Renal cortical epithelial cell (primary cell): Measurements from ENCODE around the gene PAX8. TPM values are rescaled to one million over a fixed set of nuclear protein-coding genes. Genes with fewer than 3 reads are reported as not detected.

Source experiments
- DNase-seq: peaks from one replicate; pipeline ENCODE4 v3.0.0-alpha.2; 2011; ENCODE audit warnings: low read depth
- total RNA-seq: library from RNA; depleted of rRNA; stranded (reverse); fragments of >200 nt; gene quantifications from 2 replicates; pipeline ENCODE4 v1.2.3, GENCODE V29; 2014

PAX8 gene
- total RNA-seq, 1 donor from 2014 or later = 273 TPM

- DNase-seq = peak; percentile 65
These were observed 74.7 kb downstream of the PAX8 start for GRCh38 chr2:113203901-113204519.

GRCh38 chr2:113203217-113203530 lies 75.5 kb downstream of the PAX8 start:
- DNase-seq = no peak

- DNase-seq = peak; percentile 84
These were observed 76.2 kb downstream of the PAX8 start for GRCh38 chr2:113202305-113203216.

- DNase-seq = no peak
These were observed 77.0 kb downstream of the PAX8 start for GRCh38 chr2:113201496-113202304.

- DNase-seq = no peak
These were observed 77.8 kb downstream of the PAX8 start for GRCh38 chr2:113200736-113201490.

GRCh38 chr2:113200236-113200635 lies 78.5 kb downstream of the PAX8 start:
- no peak for DNase-seq

- no peak for DNase-seq
These were observed 79.7 kb downstream of the PAX8 start for GRCh38 chr2:113198790-113199612.

DNA sequence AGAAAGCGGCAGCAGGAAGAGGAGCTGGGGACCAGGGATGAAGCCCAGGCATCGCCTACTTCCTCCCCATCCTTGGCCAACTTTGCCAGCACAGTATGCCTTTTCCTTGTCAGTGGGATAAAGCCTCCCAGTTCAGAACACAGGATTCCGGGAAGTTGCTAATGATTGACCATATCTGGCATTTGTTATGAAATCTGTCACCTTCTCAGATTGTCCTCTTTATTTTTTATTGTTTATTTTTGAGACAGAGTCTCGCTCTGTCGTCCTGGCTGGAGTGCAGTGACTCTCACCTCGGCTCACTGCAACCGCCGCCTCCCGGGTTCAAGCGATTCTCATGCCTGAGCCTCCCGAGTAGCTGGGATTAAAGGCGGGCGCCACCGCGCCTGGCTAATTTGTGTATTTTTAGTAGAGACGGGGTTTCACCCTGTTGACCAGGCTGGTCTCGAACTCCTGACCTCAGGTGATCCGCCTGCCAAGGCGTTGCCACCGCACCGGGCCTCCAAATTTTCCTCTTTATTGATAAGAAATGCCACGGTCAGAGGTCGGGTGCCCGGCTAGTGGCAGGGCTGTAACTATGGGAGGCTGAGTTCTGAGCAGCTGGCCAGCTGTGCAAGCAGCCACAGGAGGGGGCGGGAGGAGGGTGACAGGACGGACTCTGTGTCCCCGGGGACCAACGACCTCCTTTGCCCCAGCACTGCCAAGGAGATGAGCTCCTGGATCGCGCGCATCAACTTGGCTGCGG lies 80.5 kb downstream of the PAX8 start:
- no peak for DNase-seq

DNA sequence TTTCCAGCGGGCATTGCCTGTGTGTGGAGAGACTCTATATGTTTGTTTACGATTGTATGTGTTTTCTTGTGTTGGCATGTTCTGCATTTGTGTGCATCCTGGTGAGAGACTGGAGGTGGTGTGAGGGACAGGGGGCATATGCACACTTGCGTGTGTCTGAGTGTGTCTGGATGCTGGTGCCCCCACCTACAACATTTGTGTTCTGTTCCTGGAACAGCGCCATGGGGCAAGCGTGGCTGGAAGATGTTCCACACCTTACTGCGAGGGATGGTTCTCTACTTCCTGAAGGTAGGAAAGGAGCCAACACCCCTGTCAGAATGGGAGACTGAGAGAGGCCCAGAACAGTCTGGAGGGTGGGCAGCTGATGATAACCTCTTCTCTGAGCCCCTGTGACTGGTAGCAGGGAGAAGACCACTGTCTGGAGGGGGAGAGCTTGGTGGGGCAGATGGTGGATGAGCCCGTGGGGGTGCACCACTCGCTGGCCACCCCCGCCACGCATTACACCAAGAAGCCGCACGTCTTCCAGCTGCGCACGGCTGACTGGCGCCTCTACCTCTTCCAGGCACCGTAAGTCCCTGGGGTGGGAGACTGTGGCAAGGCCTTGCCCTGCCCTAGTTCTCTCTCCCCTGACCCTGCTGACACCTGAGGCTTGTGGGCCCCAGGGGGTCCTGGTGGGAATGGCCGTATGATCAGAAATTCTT lies 81.2 kb downstream of the PAX8 start:
- no peak for DNase-seq

- no peak for DNase-seq
These were observed 81.9 kb downstream of the PAX8 start for GRCh38 chr2:113196839-113197238.

DNA sequence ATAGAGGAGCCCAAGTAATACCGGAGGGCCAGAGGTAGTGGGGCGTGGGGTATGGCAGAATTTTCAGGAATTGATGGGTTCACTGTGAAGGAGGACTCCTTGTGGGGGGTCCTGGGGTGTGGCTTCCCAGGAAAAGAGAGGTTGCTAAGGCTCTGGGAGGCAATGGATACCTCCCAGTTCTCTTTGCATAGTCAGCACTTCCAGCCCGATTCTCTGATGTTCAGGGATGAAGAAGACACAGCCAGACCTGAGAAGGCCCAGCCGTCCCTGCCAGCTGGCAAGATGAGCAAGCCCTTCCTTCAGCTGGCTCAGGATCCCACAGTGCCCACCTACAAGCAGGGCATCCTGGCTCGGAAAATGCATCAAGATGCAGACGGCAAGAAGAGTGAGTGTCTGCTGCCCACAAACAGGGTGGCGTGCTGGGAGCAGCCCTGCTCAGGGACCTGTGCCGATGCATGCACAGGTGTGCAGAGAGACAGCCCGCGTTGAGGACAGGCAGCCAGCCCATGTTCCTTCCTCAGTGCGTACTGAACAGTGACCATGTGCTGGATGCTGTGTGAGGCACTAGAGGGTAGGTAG lies 82.7 kb downstream of the PAX8 start:
- no peak for DNase-seq

DNA sequence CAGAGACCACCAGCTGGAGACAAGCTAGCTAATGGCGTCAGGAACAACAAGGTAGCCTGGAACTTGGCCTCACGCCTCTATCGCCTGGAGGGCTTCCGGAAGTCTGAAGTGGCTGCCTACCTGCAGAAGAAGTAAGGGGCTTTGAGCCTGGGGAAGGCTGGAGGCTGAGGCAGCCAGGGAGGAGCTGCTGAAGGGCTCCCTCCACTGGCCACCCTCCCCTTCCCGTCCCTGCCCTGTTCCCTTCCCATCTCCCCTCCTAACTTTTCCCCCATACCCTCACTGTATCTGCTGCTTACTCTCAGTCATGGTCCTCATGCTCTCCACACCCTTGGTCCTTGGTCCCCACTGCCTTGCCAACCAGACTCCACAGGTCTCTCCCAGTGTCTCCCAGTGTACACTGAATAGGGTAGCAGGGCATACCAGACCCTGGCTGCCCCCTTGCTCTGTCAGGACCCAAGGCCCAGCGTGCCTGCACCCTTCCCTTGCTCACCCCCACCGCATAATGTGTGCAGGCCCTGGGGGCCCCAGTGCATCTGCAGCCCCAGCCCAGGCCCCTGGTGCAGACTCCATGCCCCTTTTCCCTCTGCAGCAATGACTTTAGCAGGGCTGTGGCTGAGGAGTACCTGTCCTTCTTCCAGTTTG lies 86.1 kb downstream of the PAX8 start:
- no peak for DNase-seq

DNA sequence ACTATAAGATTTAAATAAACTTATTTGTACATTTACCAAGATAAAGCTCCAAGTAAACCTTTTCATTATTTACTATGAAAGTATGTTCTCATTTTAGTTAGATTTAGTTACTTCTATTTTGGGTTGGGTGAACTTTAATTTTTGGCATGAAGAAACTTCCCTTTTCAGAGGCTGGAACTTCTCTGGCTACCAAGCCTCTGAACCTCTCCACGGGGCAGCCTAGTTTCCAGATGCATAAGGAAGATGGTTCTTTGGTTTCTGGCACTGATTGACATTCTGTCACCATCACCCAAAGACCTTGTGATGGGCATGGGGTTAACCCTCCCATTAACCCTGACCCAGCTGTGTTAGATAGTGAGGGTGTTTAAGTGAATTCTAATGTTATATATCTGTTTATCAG lies 87.8 kb downstream of the PAX8 start:
- no peak for DNase-seq

DNA sequence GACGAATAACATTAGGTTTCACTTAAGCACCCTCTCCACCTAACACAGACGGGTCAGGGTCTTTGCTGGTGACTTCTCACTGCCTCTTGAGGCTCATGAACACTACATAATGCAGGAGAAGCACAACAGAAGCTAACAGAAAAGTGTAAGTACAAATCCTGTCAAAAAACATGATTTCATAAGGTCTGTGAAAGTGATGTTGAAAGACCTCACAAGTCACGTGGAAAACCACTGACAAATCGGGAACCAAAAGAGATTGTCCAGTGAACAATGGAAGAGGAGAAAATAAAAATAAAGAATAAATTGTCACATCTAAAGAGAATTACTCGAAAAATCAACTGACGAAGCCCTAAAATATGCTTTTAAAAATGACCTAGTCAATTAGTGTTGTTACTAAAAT lies 91.0 kb downstream of the PAX8 start:
- no peak for DNase-seq

- DNase-seq = no peak
These were observed 92.3 kb downstream of the PAX8 start for GRCh38 chr2:113186433-113186796.

DNA sequence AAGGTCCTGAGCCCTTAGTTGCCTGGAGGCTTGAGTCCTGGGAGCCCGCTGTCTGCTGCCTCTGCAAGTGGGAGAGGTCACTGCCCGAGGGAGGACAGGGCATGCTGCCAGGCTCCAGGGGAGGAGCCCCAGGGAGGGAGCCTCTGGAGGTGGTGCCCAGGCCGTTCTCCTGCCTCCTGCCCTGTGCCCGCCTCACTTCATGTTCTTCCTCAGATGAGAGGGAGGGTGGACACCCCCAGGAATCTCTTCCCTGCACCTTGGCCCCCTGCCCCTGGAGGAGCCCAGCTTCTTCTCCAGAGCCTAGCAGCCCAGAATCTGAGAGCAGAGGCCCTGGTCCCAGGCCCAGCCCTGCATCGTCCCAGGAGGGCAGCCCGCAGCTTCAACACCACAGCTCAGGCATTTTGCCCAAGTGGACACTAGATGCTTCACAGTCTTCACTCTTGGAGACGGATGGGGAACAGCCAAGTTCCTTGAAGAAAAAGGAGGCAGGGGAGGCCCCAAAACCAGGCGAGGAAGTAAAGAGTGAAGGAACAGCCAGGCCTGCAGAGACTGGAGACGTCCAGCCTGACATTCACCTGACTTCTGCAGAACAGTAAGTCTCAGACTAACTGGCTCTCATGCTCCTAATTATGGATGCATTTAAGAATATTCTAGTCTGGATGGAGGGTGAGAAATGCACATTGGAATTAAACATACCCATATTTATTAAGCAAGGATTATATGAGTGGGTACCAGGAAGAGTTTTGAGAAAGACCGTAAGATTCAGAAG lies 92.9 kb downstream of the PAX8 start:
- DNase-seq = peak; percentile 47

DNA sequence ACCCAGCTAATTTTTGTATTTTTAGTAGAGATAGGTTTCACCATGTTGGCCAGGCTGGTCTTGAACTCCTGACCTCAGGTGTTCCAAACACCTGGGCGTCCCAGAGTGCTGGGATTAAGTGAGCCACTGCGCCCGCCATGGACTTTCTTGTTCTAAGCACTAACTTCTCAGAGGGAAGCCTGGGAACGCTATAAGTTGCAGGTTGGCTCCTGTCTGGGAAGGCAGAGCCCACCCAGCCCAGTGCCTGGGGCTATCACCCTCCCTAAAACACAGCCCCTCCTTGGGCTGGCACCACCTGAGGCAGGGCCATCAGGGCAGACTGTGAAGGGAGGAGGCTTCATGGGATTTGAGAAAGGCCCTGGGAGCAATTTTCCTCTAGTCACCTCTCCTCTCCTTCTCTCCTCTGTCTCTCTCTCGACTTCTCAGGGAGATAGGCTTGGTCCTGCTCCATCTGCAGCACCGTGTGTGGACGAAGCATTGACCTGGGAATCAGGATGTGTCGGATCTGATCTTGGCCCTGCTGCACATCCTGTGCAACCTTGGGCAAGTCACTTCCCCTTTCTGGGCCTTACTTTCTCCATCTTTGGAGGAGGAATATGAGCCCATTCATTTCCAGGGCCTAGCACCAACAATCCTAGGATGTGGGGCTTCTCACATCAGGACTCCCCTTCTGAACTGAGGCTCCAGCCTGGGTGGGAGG lies 94.0 kb downstream of the PAX8 start:
- no peak for DNase-seq
